DMS53 (cell line): ENCODE data around the gene HSPB3.
"Not testable (repeated sequence)": the region's sequence is repeated elsewhere in the genome, so short reads cannot be mapped to it uniquely, and the experiment has no call there.

Experiments
- DNase-seq: peaks from one replicate; lab custom pipeline; 2025; lab: John Stamatoyannopoulos, UW

Gene HSPB3, protein sequence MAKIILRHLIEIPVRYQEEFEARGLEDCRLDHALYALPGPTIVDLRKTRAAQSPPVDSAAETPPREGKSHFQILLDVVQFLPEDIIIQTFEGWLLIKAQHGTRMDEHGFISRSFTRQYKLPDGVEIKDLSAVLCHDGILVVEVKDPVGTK

DNA sequence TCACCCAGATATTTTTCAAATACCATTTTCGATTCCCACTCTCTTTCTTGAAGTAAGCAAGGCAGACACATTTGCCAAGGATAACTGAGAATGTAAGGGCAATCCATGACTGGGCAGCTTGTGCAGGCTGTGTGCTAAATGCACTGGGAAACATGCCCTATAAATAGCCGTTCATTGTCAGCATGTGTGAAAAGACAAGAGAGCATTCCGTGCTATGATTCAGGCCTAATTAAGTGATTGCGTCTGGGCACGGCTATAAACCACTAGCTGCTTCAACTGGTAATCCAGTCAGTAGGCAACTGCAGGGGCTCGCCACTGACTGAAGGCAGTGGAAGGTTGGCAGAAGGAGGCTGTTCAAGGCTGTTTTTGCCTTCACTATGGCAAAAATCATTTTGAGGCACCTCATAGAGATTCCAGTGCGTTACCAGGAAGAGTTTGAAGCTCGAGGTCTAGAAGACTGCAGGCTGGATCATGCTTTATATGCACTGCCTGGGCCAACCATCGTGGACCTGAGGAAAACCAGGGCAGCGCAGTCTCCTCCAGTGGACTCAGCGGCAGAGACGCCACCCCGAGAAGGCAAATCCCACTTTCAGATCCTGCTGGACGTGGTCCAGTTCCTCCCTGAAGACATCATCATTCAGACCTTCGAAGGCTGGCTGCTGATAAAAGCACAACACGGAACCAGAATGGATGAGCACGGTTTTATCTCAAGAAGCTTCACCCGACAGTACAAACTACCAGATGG lies at the start of gene HSPB3:
TSS of gene HSPB3 (plus strand) at position 287 of the 745 bp plus-strand sequence. CDS start at position 378, 91 bp downstream.
- DNase-seq, result no peak

DNA sequence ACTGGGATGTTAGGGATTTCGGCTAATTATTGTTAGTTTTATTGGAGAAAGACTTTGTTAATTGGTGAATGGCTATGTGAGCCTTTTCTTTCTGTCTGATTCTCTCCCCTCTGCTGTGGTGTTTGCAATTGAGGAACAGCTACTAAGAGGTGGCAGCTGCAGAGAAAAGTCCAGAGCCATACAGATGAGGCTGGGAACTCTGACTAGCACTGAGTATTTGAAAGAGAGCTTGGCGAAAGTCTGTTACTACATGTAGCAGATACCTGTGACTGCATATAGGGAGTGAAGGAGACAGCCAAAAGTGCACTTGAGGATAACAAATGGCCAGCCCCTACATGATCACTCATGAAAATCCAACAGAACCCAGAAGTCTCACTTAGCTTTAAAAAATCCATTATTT lies 44.3 kb upstream of the HSPB3 start:
- DNase-seq, result no peak

DNA sequence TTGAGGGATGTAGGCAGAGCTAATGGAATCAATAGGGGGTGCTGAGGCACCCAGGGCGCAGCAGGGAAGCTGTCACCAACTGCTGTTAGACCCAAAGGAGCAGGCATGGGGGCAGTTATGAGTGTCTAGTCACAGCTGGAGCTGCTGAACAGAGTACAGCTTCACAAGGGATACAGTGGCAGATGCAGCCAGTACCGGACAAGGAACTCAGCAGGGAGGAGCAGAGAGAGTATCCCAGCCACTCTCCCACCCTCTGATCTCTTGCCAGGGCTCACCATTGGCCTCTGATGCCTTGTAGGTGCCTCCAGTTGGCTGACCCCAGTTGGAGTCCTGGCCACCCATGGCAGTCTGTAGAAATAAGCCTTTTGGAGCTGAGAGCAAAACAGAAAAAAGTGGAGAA lies 42.6 kb upstream of the HSPB3 start:
- no peak for DNase-seq

DNA sequence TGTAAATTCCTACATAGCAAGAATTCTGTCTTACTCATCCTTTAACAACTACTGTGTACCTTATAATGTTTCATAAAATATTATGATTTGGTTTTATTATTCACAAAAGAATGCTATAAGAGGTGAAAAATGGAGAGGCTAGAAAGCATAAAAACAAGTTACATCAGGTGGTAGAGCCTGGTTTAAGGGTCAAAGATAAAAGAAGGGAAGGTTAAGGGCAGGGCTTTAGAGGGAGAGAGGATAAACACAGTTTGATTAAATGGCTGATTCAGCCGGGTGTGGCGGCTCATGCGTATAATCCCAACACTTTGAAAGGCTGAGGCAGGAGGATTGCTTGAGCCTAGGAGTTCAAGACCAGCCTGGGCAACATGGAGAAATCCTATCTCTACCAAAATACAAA lies 40.4 kb upstream of the HSPB3 start:
- no peak for DNase-seq

DNA sequence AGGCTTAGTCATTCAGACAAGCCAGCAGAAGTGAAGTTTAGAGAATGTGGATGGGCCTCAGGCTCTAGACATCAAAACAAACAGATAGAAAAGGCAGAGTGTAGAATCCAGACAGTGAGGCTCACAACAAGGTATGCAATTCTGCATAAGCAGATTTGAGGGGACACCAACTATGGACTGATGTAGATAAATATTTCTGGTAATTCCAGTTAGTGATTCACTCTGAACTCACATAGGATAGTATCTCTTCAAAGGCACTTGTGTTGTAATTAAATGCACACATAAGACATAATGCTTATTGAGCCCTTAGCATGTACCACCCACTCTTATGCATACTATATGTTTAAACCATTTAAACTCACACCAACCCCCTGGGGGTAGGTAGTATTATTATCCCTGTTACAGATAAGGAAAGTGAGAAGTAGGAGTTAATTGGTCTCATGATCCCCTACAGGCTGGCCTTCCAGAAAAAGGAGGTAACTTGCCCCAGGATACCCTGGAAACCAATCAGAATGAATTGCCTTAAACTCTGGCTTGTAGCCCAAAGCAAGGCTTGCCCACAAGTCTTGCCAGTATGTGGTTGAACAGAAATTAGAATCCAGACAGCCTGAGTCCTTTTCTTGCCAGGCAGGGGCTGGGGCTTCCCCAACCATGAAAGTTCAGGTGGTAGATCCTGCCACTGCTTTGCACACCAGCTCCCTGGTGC lies 39.5 kb upstream of the HSPB3 start:
- peak; percentile 16 for DNase-seq

DNA sequence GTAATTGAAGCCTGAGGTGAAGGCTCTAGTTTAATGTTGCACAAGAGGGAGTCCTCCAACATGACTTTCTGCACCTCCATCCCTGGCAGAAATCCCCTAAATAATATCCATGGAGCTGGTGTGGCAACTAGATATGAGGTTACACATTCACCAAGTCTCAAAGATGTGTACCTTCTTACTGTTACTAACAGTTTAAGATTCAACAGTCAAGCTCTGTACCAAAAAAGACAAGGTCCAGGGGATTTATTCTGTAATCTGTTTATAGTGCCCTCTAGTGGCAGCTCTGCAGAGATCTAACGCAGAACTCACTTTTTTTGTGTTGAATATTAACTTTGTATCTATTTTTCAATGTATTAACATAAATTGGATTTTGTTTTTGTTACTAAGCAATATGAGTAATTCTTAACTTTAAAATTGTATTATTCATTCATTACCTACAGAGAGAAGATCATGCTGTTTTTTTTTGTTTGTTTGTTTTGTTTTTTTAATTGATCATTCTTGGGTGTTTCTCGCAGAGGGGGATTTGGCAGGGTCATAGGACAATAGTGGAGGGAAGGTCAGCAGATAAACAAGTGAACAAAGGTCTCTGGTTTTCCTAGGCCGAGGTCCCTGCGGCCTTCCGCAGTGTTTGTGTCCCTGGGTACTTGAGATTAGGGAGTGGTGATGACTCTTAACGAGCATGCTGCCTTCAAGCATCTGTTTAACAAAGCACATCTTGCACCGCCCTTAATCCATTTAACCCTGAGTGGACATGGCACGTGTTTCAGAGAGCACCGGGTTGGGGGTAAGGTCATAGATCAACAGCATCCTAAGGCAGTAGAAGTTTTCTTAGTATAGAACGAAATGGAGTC lies 35.7 kb upstream of the HSPB3 start:
- DNase-seq, result peak; percentile 82

DNA sequence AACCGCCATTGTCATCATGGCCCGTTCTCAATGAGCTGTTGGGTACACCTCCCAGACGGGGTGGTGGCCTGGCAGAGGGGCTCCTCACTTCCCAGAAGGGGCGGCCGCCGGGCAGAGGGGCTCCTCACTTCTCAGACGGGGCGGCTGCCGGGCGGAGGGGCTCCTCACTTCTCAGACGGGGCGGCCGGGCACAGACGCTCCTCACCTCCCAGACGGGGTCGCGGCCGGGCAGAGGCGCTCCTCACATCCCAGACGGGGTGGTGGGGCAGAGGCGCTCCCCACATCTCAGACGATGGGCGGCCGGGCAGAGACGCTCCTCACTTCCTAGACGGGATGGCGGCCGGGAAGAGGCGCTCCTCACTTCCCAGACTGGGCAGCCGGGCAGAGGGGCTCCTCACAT lies 35.0 kb upstream of the HSPB3 start:
- not testable (repeated sequence) for DNase-seq

DNA sequence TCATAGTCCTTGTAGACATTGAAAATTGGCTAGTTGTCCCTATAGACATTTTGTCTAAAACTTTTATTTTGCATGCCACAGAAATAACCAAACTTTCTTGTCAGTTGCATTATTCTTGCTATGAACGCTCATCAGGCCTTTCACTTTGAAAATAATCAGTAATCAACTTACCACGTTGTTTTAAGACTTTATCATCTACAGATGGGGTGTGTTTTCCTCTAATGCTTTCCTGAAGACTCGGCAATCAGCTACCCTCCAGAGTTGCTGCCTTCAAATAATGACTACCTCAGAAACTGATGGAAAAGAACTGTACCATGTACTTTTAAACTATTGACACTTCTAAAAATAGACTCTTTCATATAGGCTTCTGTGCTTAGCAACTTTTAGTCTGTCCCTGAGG lies 33.5 kb upstream of the HSPB3 start:
- no peak for DNase-seq

DNA sequence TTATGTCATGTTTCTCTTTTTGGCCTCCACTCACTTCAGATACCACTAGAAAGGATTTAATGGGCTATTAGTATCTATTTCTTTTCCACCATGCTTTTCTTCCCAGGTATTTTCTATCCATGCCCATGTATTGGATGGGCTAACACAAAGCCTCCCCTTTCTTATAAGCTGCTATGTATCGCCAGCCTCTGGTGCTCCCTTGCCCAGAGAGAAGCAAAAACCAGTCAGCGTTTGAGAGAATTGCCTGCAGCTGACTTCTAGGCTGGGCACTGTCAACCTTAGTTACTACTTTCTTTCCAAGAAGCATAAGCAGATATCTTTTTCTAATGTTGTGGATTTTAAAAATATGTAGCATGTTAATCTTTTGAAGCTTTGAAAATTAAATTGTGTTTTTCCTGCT lies 30.2 kb upstream of the HSPB3 start:
- no peak for DNase-seq

DNA sequence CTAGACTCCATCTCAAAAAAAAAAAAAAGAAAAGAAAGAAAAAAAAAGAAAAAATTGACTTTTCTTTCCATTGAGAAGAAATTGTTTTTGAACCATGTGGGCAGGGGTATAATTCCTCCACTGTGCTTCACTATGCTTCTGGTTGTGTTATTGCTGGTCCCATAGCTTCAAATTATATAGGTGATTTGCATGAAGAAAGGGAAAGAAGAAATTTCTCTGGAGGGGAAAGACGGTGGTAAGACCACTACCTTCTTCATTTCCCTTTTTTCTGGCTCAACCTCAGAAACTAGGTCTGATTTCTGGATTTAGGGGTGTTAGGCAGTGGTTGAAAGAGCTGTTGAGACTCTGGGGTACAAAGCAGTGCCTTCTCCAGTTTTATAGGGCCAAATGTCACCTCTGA lies 29.3 kb upstream of the HSPB3 start:
- no peak for DNase-seq

DNA sequence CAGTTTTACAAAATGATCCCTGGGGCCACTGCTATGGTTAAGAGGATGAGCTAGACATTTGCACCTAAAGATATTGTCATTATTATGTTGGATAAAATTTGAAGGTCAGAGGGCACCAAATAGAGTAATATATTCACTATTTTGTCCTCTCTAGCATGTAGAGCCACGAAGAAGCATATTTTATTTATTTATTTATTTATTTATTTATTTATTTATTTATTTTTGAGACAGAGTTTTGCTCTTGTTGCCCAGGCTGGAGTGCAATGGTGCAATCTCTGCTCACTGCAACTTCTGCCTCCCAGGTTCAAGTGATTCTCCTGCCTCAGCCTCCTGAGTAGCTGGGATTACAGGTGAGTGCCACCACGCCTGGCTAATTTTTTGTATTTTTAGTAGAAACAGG lies 20.8 kb upstream of the HSPB3 start:
- DNase-seq, result not testable (repeated sequence)

DNA sequence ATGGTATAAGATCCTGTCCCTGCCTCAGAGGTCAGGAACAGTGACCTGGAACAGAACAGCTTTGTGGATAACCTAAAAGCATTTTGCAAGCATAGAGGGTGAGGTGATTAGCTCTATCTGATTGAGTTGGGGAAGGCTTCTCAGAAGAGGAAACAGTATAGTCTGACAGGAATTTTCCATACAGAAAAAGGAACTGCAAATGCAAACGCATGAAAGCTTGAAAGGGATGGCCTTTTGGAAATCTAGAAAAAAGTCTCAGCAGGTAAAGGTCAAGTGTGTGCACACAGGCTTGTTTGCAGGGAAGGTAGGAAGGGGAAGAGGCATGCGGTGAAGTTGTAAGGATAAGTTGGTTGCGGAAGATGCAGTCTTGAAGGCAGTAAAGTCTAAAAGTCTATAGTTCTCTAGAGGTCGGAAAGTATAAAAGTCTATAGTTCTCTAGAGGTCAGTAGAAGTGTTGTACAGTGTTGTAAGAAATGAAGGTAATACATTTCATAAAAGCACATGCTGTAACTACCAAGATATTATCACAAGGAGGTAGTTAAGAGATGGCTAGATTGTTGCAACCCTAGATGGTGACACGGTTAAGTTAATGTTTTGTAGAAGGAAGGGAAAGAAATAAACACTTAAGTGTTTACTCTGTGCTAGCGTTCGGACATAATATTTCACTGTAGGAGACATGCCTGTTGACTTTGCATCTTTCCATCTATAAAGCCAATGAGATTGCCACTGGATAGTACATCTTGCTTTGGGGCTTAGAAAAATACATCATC lies 16.7 kb upstream of the HSPB3 start:
- peak; percentile 9 for DNase-seq

DNA sequence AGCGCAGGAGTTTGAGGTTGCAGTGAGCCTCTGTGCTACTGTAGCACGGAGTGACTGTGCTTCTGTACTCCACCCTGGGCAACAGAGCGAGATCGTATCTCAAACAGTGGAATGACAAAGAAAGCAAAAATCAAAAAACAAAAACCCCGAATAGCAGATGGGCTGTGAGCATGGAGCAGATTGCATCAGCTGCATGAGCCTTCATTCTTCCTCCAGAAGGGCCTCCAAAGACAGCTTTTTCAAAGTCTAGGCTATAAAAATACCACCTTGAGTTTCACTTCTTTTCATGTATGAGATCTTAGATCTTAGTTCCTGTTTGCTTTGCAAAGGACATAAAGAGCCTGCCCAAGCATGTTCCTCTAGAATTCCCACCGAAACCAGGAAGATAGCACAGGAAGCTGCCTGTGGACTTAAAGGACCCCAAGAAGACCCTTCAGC lies 15.0 kb upstream of the HSPB3 start:
- DNase-seq, result no peak

DNA sequence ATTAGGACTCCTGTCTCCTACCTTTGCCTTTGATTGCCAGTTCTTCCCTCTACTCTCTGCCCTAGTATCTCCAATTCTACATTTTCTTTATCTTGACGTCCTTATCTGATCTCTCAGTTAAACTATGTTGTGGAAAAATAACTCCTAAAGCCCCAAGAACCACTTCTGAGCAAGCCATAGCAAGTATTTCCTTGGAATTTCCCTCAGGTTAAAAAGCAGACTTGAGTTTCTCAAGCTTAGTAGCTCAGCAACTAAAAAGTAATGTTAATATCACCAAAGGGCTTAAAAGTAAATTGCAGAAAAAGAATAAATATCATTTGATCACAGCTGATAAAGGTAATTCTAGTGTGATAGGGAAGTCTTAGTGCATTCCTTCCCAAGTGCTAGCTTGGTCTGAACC lies 13.2 kb upstream of the HSPB3 start:
- no peak for DNase-seq

DNA sequence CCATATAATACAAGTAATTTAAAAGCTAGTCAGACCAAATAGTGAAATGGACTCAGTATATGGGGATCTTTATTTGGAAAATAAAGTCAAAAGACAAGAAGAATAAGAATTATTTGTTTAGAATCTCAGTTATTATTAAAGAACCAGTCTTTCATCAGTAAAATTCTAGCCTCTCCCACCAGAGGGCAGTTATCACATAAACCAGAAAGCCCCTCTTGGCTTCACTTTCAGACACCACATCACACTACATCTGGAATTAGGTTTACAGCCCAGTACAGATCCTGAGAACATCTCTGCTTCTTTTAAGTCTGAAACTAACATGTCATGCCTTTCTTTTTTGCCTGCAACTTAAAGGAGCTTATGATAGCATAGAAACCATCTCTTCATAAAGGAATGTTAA lies 12.2 kb upstream of the HSPB3 start:
- DNase-seq, result peak; percentile 44

DNA sequence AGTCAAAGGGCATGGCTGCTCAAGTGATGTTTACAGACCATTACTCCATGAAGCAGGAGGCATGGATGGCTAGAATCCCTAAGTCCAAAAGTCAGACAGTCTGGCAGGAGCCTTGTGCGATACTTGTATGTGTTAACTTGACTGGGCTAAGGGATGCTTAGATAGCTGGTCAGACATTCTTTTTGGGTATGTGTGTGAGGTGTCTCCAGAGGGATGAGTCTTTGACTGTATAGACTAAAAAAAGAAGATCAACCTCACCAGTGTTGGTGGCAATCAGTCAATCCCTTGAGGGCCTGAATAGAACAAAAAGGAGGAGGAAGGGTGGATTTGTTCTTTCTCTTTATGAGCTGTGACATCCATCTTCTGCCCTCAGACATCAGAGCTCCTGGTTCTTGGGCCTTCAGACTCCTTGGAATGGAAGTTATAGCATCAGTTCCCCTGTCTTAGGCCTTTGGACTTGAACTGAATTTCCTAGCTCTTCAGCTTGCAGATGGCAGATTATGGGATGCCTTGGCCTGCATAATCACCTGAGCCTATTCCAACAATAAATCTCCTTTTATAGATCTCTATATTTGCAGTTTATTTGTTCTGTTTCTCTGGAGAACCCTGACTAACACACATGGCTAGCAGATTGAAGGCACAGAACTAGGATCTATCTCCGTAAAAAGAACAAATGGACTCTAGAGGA lies 9.7 kb upstream of the HSPB3 start:
- DNase-seq, result no peak

DNA sequence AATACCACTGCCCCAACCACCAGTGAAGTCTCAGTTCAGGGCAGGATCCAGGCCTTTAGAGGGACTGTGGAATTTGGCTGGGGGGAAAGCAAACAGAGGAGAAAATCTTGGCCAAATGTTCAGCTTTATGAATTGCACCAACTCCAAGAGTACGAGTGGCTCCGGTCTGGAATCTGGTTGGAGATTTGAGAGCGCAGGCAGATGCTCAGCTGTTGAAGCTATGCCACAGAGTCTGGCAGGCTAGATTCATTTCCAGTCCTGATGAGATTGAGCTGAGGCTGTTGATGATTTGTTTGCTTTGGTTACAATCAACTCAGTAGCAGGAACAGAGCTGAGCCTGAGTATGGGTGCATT lies 9.1 kb upstream of the HSPB3 start:
- no peak for DNase-seq

DNA sequence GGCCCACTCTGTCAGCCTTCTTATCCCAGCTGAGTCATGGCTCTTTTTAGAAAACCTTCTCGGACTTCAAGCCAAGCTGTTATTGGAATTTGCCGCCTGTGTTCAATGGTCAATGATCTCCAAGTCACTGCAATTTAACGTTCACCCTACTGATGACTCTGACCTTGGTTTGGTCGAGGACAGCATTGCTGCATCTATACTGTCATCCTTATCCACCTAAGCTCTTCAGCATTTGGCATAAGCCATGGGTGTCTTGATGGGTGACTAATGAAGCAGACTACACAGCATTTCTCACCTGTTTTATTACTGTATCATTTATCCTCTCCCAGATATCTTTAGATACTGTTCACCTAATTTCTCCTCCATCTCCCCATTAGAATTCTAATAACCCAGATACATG lies 5.6 kb upstream of the HSPB3 start:
- DNase-seq, result no peak

DNA sequence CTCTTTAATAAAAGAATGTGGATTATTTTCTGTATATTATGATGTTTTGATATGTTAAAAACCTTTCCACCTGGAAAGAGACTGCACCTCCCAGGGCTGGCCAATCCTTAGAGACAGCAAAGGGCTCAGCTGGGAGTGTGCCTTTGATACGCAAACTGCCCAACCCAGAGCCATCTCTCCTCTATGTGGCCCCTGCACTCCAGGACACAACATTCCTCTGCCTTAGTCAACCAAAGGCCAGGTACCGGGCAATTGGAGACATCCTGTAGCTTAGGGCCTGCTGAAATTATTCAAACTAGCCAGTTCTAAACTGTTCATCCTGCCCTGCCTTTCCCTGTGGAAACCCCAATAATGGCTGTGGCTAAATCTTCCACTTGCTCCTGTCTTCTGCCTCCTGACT lies 5.0 kb upstream of the HSPB3 start:
- no peak for DNase-seq

DNA sequence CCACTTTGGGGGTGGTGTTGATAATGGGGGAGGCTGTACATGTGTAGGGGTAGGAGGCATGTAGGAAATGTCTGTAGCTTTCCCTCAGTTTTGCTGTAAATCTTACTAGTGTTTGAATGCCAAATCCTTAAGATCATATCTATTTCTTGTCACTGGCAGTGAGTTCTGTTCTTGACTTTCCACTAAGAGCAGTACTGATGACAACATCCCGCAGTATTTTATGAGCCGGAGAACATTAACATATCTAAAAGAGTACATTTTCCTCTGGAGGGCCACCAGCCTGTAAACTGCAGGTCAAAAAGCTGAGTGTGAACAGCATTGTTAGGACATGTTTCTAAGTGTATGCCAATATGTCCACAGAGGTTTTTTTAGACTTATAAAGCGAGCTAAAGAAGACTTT lies 2.5 kb upstream of the HSPB3 start:
- DNase-seq, result no peak

DNA sequence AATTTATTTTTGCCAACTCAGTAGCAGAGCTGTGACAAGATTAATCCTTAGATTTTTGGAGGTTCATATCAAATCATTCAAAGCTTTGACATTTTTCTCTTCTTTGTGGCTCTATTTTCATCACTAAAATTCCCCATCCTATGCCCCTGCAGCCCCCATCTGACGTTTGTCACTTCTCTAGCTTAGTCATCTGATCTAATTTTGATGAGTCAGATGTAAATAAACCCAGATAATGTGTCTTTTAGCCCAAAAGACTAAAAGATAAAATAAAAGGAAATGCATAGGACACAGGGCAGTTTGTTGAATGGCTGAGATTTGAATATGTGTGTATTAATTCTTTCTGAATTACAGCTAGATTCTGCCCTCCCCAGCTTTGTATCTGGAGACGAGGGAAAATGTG lies 897 bp upstream of the HSPB3 start:
- no peak for DNase-seq
